OCI-LY1 (cell line): ENCODE results near the gene ATXN7L1.

Experiments used
- H2AFZ ChIP-seq: fragments of 200-600 bp; sonication (generic), shearing (Covaris generic); 2 replicates; pipeline ENCODE4 v1.6.0; 2014; ENCODE audit warnings: antibody characterized with exemption, mild to moderate bottlenecking, low read length
- H3F3A ChIP-seq: fragments of 200-600 bp; sonication (generic), shearing (Covaris generic); 2 replicates; pipeline ENCODE4 v1.6.0; 2014; ENCODE audit warnings: mild to moderate bottlenecking, antibody characterized with exemption, low read length, moderate library complexity; ENCODE audit not compliant: insufficient read depth
- H3K27ac ChIP-seq: fragments of 200-600 bp; sonication (generic); 2 replicates; pipeline ENCODE4 v1.5.1; 2014; ENCODE audit warnings: low read length, mixed run types, mild to moderate bottlenecking, low read depth; ENCODE audit not compliant: poor library complexity, severe bottlenecking
- H3K27me3 ChIP-seq: fragments of 200-600 bp; sonication (generic); 2 replicates; pipeline ENCODE4 v1.6.0; 2014; ENCODE audit warnings: antibody characterized with exemption, mild to moderate bottlenecking, low read length, moderate library complexity; ENCODE audit not compliant: insufficient read depth
- H3K36me3 ChIP-seq: fragments of 200-600 bp; sonication (generic); 2 replicates; pipeline ENCODE4 v1.6.1; 2014; ENCODE audit warnings: mild to moderate bottlenecking, antibody characterized with exemption, low read length, moderate library complexity, mixed read lengths; ENCODE audit not compliant: insufficient read depth
- H3K4me1 ChIP-seq: fragments of 200-600 bp; sonication (generic); 2 replicates; pipeline ENCODE4 v1.5.1; 2014; ENCODE audit warnings: mild to moderate bottlenecking, low read length, moderate library complexity; ENCODE audit not compliant: insufficient read depth, severe bottlenecking
- H3K4me2 ChIP-seq: fragments of 200-600 bp; sonication (generic), shearing (Covaris generic); 2 replicates; pipeline ENCODE4 v1.6.1; 2014; ENCODE audit warnings: low read length
- H3K4me3 ChIP-seq: fragments of 200-600 bp; sonication (generic); 2 replicates; pipeline ENCODE4 v1.5.1; 2014; ENCODE audit warnings: low read length, low read depth, mild to moderate bottlenecking, mixed read lengths; ENCODE audit not compliant: poor library complexity, severe bottlenecking
- H3K79me2 ChIP-seq: fragments of 200-600 bp; shearing (Covaris generic); 2 replicates; pipeline ENCODE4 v1.6.1; 2016; ENCODE audit warnings: mixed run types, low read length, mixed read lengths; ENCODE audit not compliant: insufficient read depth
- H3K9ac ChIP-seq: fragments of 200-600 bp; sonication (generic), shearing (Covaris generic); 2 replicates; pipeline ENCODE4 v1.6.1; 2014; ENCODE audit warnings: mild to moderate bottlenecking, low read length, mixed read lengths
- H3K9me2 ChIP-seq: fragments of 200-600 bp; sonication (generic), shearing (Covaris generic); 2 replicates; pipeline ENCODE4 v1.6.1; 2014; ENCODE audit warnings: low read depth, mild to moderate bottlenecking, low read length, mixed read lengths
- H3K9me3 ChIP-seq: fragments of 200-600 bp; shearing (Covaris generic); 2 replicates; pipeline ENCODE4 v1.6.1; 2014; ENCODE audit warnings: low read length, mixed read lengths
- H4K20me1 ChIP-seq: fragments of 200-600 bp; sonication (generic), shearing (Covaris generic); 2 replicates; pipeline ENCODE4 v1.6.0; 2016; ENCODE audit warnings: mild to moderate bottlenecking, low read length; ENCODE audit not compliant: insufficient read depth
- CTCF ChIP-seq: fragments of 200-600 bp; sonication (generic), shearing (Covaris generic); IDR thresholded peaks from 2 replicates; pipeline ENCODE4 v1.5.1; 2017; ENCODE audit warnings: mild to moderate bottlenecking, antibody characterized with exemption, low read length, moderate library complexity, mixed read lengths
- EZH2 ChIP-seq: fragments of 200-600 bp; sonication (generic), shearing (Covaris generic); IDR thresholded peaks from 2 replicates; pipeline ENCODE4 v1.8.0; 2017; ENCODE audit warnings: borderline replicate concordance, mixed run types, mild to moderate bottlenecking, antibody characterized with exemption, low read length, moderate library complexity, mixed read lengths

Gene ATXN7L1

GRCh38 chr7:105835441-105835840 lies 41.0 kb downstream of the ATXN7L1 start:
- Histone ChIP-seq H3F3A (no peaks in the 10 kb centered on the region), H3K27me3 (peaks cover 5% of the 10 kb centered on the region; the same call in 1 of the 2 replicates), H3K79me2 (no peaks in the 10 kb centered on the region), H3K4me1 (no peaks in the 10 kb centered on the region), H4K20me1 (no peaks in the 10 kb centered on the region), H3K36me3 (no peaks in the 10 kb centered on the region), H3K27ac (no peak overlapping the region), H3K9me3 (no peaks in the 10 kb centered on the region), H3K4me2 (no peak overlapping the region), H3K9me2 (no peaks in the 10 kb centered on the region), H2AFZ (no peak overlapping the region), H3K4me3 (no peak overlapping the region), H3K9ac (no peak overlapping the region)
- TF ChIP-seq CTCF (no peak), EZH2 (no peak)

DNA sequence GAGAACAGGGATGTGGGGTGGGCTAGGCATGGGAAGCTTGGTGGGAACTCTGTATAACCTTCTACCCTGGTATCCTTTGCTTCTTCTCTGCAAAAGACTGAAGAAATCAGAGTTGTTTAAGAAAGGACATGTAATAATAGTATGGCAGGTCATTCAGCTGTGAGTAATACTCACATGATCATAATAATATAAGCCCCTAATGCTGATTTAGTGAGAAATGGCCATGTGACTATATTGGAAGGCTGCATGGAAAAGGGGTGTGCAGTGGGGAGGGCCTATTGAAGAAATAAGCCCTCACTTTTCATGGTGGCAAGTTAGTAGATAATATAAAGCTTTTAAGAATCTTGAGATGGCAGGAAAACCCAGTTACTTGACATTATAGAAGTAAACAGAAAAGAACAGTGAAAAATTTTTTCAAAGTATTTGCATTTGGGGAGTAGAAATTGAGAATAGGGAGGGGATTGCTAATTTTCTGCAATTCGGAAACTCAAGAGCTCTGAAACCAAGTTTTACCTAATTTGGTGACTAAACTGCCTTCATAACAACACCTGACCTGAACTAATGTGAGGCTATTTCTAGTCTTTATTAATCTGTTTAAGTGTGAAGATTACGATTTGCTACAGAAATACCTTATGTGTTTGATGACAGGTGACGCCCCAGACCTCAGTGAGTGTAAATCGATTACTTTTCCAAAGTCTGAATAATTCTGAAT lies 44.4 kb downstream of the ATXN7L1 start:
- Histone ChIP-seq H3K27ac (no peak overlapping the region), H3F3A (no peaks in the 10 kb centered on the region), H3K9me2 (no peaks in the 10 kb centered on the region), H3K36me3 (no peaks in the 10 kb centered on the region), H3K4me1 (no peaks in the 10 kb centered on the region), H3K4me2 (no peak overlapping the region), H3K9me3 (no peaks in the 10 kb centered on the region), H3K79me2 (no peaks in the 10 kb centered on the region), H2AFZ (no peak overlapping the region), H3K27me3 (no peaks in the 10 kb centered on the region), H4K20me1 (no peaks in the 10 kb centered on the region), H3K4me3 (no peak overlapping the region), H3K9ac (no peak overlapping the region)
- no peak for TF ChIP-seq EZH2
- no peak for TF ChIP-seq CTCF

- Histone ChIP-seq H3K4me2 (no peak overlapping the region), H3K27ac (no peak overlapping the region), H3K79me2 (no peaks in the 10 kb centered on the region), H2AFZ (no peak overlapping the region), H3K27me3 (no peaks in the 10 kb centered on the region; the same call in 1 of the 2 replicates), H3K9ac (no peak overlapping the region), H3K9me2 (no peaks in the 10 kb centered on the region), H3K36me3 (no peaks in the 10 kb centered on the region), H3K9me3 (no peaks in the 10 kb centered on the region), H3K4me3 (no peak overlapping the region), H3F3A (no peaks in the 10 kb centered on the region), H4K20me1 (no peaks in the 10 kb centered on the region), H3K4me1 (no peaks in the 10 kb centered on the region)
- TF ChIP-seq CTCF: no peak
- no peak for TF ChIP-seq EZH2
These were observed 45.1 kb downstream of the ATXN7L1 start for GRCh38 chr7:105831302-105831620.
